ENCODE data around the gene AARS1. TPM values are rescaled to one million over a fixed set of nuclear protein-coding genes. Genes with fewer than 3 reads are reported as not detected.

Gene AARS1
- polyA plus RNA-seq, 1 donor (not counting 4 experiments of a cell fraction or from before 2014, with no cell fraction given), result 83.7 TPM

- Histone ChIP-seq H3K27ac (ENCODE audit: control insufficient read depth, insufficient read depth, low read length) (no peak overlapping the region), H3K4me3 (ENCODE audit: control insufficient read depth in 2 of 3, extremely low read depth in 1 of 3, insufficient read depth in 2 of 3, low read depth in 1 of 3, low read length in 3 of 3) (no peak overlapping the region), H2AFZ (ENCODE audit: control insufficient read depth, low read length) (no peak overlapping the region), H3K4me2 (ENCODE audit: control insufficient read depth, extremely low read depth, insufficient read depth, low read depth, low read length) (no peak overlapping the region), H3K79me2 (ENCODE audit: control insufficient read depth, insufficient read depth, low read length) (peaks cover 7% of the 10 kb centered on the region), H3K4me1 (ENCODE audit: control insufficient read depth, extremely low read depth, insufficient read depth, low read length) (no peaks in the 10 kb centered on the region), H3K9me3 (ENCODE audit: control insufficient read depth, low read depth, low read length) (no peaks in the 10 kb centered on the region), H3K36me3 (ENCODE audit: control insufficient read depth in 2 of 2, extremely low read depth in 1 of 2, insufficient read depth in 2 of 2, low read length in 2 of 2) (peaks cover 54 to 57% of the 10 kb centered on the region in 2 experiments), H4K20me1 (ENCODE audit: control insufficient read depth, extremely low read depth, insufficient read depth, low read length) (peaks cover 12% of the 10 kb centered on the region), H3K27me3 (ENCODE audit: control insufficient read depth, extremely low read depth, insufficient read depth, low read length) (no peaks in the 10 kb centered on the region), H3K9ac (ENCODE audit: control insufficient read depth, extremely low read depth, insufficient read depth, low read length) (no peak overlapping the region), H3K9me1 (ENCODE audit: control insufficient read depth, extremely low read depth, insufficient read depth, low read length) (peaks cover 2% of the 10 kb centered on the region)
- FAIRE-seq, result no peak
- DNase-seq (ENCODE audit: low read depth, low spot score), result no peak
- dilution Hi-C loops (cut with MboI; ENCODE audit: extremely low pct_ligation_motif_present, low sequenced_read_pairs), result no loop called here
- TF ChIP-seq EZH2 (IDR thresholded peaks at IDR 0.05; ENCODE audit: low read length) (no peak), CTCF (optimal IDR thresholded peaks at IDR 0.05 in 1 of 3, IDR thresholded peaks at IDR 0.05 in 1 of 3, conservative IDR thresholded peaks at IDR 0.05 in 1 of 3; ENCODE audit: extremely low read depth in 1 of 3, insufficient read depth in 2 of 3, low read length in 3 of 3) (no peak)
Observed at GRCh38 chr16:70255574-70255973, 33.7 kb downstream of the AARS1 start.

GRCh38 chr16:70254965-70255286, 34.4 kb downstream of the AARS1 start:
- Histone ChIP-seq H3K4me2 (ENCODE audit: control insufficient read depth, extremely low read depth, insufficient read depth, low read depth, low read length) (no peak overlapping the region), H3K9me3 (ENCODE audit: control insufficient read depth, low read depth, low read length) (no peaks in the 10 kb centered on the region), H4K20me1 (ENCODE audit: control insufficient read depth, extremely low read depth, insufficient read depth, low read length) (peaks cover 12% of the 10 kb centered on the region), H3K79me2 (ENCODE audit: control insufficient read depth, insufficient read depth, low read length) (peaks cover 12% of the 10 kb centered on the region), H3K27me3 (ENCODE audit: control insufficient read depth, extremely low read depth, insufficient read depth, low read length) (no peaks in the 10 kb centered on the region), H3K9ac (ENCODE audit: control insufficient read depth, extremely low read depth, insufficient read depth, low read length) (no peak overlapping the region), H3K4me3 (ENCODE audit: control insufficient read depth in 2 of 3, extremely low read depth in 1 of 3, insufficient read depth in 2 of 3, low read depth in 1 of 3, low read length in 3 of 3) (no peak overlapping the region), H3K27ac (ENCODE audit: control insufficient read depth, insufficient read depth, low read length) (no peak overlapping the region), H3K9me1 (ENCODE audit: control insufficient read depth, extremely low read depth, insufficient read depth, low read length) (peaks cover 2% of the 10 kb centered on the region), H3K36me3 (ENCODE audit: control insufficient read depth in 2 of 2, extremely low read depth in 1 of 2, insufficient read depth in 2 of 2, low read length in 2 of 2) (peaks cover 49 to 51% of the 10 kb centered on the region in 2 experiments), H3K4me1 (ENCODE audit: control insufficient read depth, extremely low read depth, insufficient read depth, low read length) (no peaks in the 10 kb centered on the region), H2AFZ (ENCODE audit: control insufficient read depth, low read length) (no peak overlapping the region)
- no peak for DNase-seq (ENCODE audit: low read depth, low spot score)
- TF ChIP-seq EZH2 (IDR thresholded peaks at IDR 0.05; ENCODE audit: low read length) (no peak), CTCF (optimal IDR thresholded peaks at IDR 0.05 in 1 of 3, IDR thresholded peaks at IDR 0.05 in 1 of 3, conservative IDR thresholded peaks at IDR 0.05 in 1 of 3; ENCODE audit: extremely low read depth in 1 of 3, insufficient read depth in 2 of 3, low read length in 3 of 3) (no peak)
- no peak for FAIRE-seq
- dilution Hi-C loops (cut with MboI; ENCODE audit: extremely low pct_ligation_motif_present, low sequenced_read_pairs), result no loop called here

Measured in keratinocyte (primary cell).